Esophagus muscularis mucosa (tissue), 4 donors: Measurements from ENCODE around the gene KIRREL3. TPM values are rescaled to one million over a fixed set of nuclear protein-coding genes. Genes with fewer than 3 reads are reported as not detected.

Experiments
- DNase-seq: peaks from one replicate; pipeline ENCODE4 v3.0.0-alpha.2; 2017; ENCODE audit errors: extremely low spot score
- H3K27ac ChIP-seq, 4 donors: fragments of 200-600 bp; sonication (generic); replicated peaks in 1 of 4; 1 replicate in 3 of 4; 2 replicates in 1 of 4; pipeline ENCODE4 v1.5.1; 2016 to 2019; ENCODE audit warnings: mild to moderate bottlenecking in 1 of 4
- H3K27me3 ChIP-seq, 4 donors: fragments of 200-600 bp; sonication (generic); one replicate each; pipeline versions ENCODE4 v1.5.1 to v1.6.0; 2016 to 2019
- H3K36me3 ChIP-seq, 4 donors: fragments of 200-600 bp; sonication (generic); one replicate each; pipeline ENCODE4 v1.5.1; 2016 to 2019
- H3K4me1 ChIP-seq, 4 donors: fragments of 200-600 bp; sonication (generic); one replicate each; pipeline ENCODE4 v1.5.1; 2016 to 2019
- H3K4me3 ChIP-seq, 4 donors: fragments of 200-600 bp; sonication (generic); 1 replicate in 2 of 4; 2 replicates in 2 of 4; pipeline ENCODE4 v1.5.1; 2016 to 2019; ENCODE audit warnings: mild to moderate bottlenecking in 4 of 4, moderate library complexity in 1 of 4
- H3K9me3 ChIP-seq, 4 donors: fragments of 200-600 bp; sonication (generic); 1 replicate in 3 of 4; 2 replicates in 1 of 4; pipeline ENCODE4 v1.5.1; 2016 to 2019
- CTCF ChIP-seq, 3 experiments: fragments of 200-600 bp in 2 of 3; fragments of 450-650 bp in 1 of 3; sonication (generic) in 2 of 3; IDR thresholded peaks; one replicate each; pipeline ENCODE4 v1.5.1; 2017 to 2019; ENCODE audit warnings: antibody characterized with exemption in 3 of 3, mild to moderate bottlenecking in 2 of 3, moderate library complexity in 1 of 3
- EP300 ChIP-seq: sonication (generic); formaldehyde crosslinking; IDR thresholded peaks from one replicate; pipeline ENCODE4 v1.6.1; 2017; ENCODE audit warnings: antibody characterized with exemption
- POLR2A ChIP-seq: fragments of 450-650 bp; IDR thresholded peaks from one replicate; pipeline ENCODE4 v1.6.1; 2017; ENCODE audit warnings: antibody characterized with exemption, moderate library complexity, mild to moderate bottlenecking, low read depth
- POLR2AphosphoS5 ChIP-seq, 2 donors: sonication (generic); formaldehyde crosslinking; IDR thresholded peaks; one replicate each; pipeline ENCODE4 v1.6.1; 2017; ENCODE audit warnings: antibody characterized with exemption in 2 of 2
- WGBS: methylation state at CpG from one replicate; pipeline ENCODE4 v1.1.5; 2018; 5-methylcytosine and 5-hydroxymethylcytosine counted together
- intact Hi-C: fragments of 100-400 bp; cut with DNase I; formaldehyde crosslinking; loops from one replicate; pipeline ENCODE4 v1.15.1; 2023
- total RNA-seq, 4 donors: library from RNA; depleted of rRNA; stranded (reverse); fragments of >200 nt; gene quantifications; one replicate each; pipeline versions ENCODE4 v1.1.0 to v1.2.1, GENCODE V29; 2016

KIRREL3 gene
- total RNA-seq, 4 donors from 2014 or later = 1.7 to 6.5 (median 3.1) TPM

- DNase-seq = no peak
- H3K27ac ChIP-seq = no peak overlapping the region
- H3K4me3 ChIP-seq = no peak overlapping the region
- no peaks in the 10 kb centered on the region for H3K9me3 ChIP-seq
- peaks cover 0 to 36% (median 0%) of the 10 kb centered on the region in 4 donors for H3K27me3 ChIP-seq
- 80% methylated on average over 8 of the region's 8 CpGs for WGBS
- no peaks in the 10 kb centered on the region for H3K36me3 ChIP-seq
- no peaks in the 10 kb centered on the region for H3K4me1 ChIP-seq
- intact Hi-C loops = no loop called here
- TF ChIP-seq CTCF (IDR thresholded peaks at IDR 0.05) (no peak), POLR2A (no peak), POLR2AphosphoS5 (IDR thresholded peaks at IDR 0.05) (no peak), EP300 (no peak)
These were observed 387.9 kb downstream of the KIRREL3 start for GRCh38 chr11:126612671-126613070.

DNA sequence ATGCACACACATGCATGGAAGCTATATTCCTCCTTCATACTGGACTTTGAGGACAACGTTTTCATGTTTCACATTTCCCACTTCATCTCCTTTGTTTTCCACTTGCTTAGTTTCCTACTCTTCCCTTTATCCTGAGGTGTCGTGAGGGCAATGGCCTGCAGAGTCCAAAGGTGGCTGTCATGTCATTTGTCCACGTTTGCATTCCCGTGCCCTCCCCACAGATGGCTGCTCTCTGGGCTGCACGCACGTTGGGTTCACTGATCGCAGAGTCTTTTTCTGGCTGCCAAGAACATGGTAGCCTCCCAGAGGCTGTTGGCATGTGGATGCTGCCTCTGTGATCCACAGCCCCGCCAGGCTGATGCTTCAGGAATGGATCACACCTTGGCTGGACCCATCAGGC lies 389.1 kb downstream of the KIRREL3 start:
- TF ChIP-seq POLR2AphosphoS5 (IDR thresholded peaks at IDR 0.05) = no peak
- TF ChIP-seq CTCF (IDR thresholded peaks at IDR 0.05) = no peak
- TF ChIP-seq EP300 = no peak
- TF ChIP-seq POLR2A = no peak
- no peaks in the 10 kb centered on the region for H3K36me3 ChIP-seq
- intact Hi-C loops = no loop called here
- H3K27me3 ChIP-seq = peaks cover 0 to 46% (median 0%) of the 10 kb centered on the region in 4 donors
- H3K27ac ChIP-seq = no peak overlapping the region
- H3K4me1 ChIP-seq = peaks cover 0 to 7% (median 2%) of the 10 kb centered on the region in 4 donors
- no peak overlapping the region for H3K4me3 ChIP-seq
- DNase-seq = no peak
- H3K9me3 ChIP-seq = no peaks in the 10 kb centered on the region
- WGBS = 94% methylated on average over 8 of the region's 8 CpGs

- no peak for TF ChIP-seq POLR2A
- no peak for TF ChIP-seq EP300
- no peak for TF ChIP-seq CTCF (IDR thresholded peaks at IDR 0.05)
- TF ChIP-seq POLR2AphosphoS5 (IDR thresholded peaks at IDR 0.05) = no peak
- Histone ChIP-seq H3K4me3 (no peak overlapping the region), H3K4me1 (peaks cover 0 to 7% (median 2%) of the 10 kb centered on the region in 4 donors), H3K36me3 (no peaks in the 10 kb centered on the region), H3K27ac (no peak overlapping the region), H3K27me3 (peaks cover 0 to 59% (median 0%) of the 10 kb centered on the region in 4 donors), H3K9me3 (no peaks in the 10 kb centered on the region)
- DNase-seq = no peak
- intact Hi-C loops = loop anchor here (10.0 kb wide), 1 partner anchor 376 kb away; no protein-coding TSS in a partner anchor
- 80% methylated on average over 1 of the region's 1 CpG for WGBS
These were observed 391.9 kb downstream of the KIRREL3 start for GRCh38 chr11:126608658-126609057.

DNA sequence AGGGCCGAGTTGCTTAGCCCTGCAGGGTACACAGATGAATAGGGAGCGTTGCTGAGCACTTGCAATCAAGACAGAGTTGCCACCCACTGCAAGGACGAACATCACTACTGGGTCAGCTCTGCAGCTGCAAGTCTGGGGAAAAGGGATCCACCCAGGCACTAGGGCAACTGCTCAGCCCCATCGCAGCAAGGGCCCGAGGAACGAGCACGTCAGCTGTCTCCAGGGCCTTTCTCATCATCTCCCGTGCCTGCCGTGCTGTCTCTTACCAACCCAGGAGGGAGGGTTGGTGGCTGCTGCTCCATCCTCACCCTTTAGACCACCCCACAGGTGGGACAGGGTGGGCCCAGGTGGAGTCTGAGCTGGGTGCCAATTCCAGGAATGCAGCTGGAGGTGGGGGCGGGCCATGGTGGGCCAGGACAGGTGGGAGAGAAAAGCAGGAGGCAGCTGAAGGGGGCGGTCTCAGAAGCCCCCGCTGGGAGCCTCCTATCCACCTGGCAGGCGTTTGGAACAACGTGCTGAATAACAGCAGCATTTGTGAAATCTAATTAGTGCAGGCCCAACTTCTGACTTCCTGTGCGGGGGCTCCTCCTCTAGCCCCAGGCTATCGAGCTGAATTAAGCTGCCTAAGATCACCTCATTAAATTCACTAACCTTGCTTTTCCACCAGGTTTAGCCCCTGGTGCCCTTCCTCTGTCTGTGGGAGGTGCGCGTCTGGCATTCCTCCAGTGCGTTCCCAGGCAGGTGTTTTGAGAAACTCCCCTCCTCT lies 392.6 kb downstream of the KIRREL3 start:
- H3K27ac ChIP-seq = no peak overlapping the region
- peaks cover 0 to 66% (median 0%) of the 10 kb centered on the region in 4 donors for H3K27me3 ChIP-seq
- intact Hi-C loops = loop anchor here (10.0 kb wide), 1 partner anchor 377 kb away; no protein-coding TSS in a partner anchor
- no peak overlapping the region for H3K4me3 ChIP-seq
- WGBS = 62% methylated on average over 12 of the region's 19 CpGs
- no peaks in the 10 kb centered on the region for H3K36me3 ChIP-seq
- TF ChIP-seq EP300 (no peak), CTCF (IDR thresholded peaks at IDR 0.05) (no peak), POLR2A (no peak), POLR2AphosphoS5 (IDR thresholded peaks at IDR 0.05) (no peak)
- no peaks in the 10 kb centered on the region for H3K9me3 ChIP-seq
- peaks cover 0 to 7% (median 2%) of the 10 kb centered on the region in 4 donors for H3K4me1 ChIP-seq
- DNase-seq = no peak
